GM19328 (cell line): Measurements from ENCODE around the gene MGAT5.
"Not testable (repeated sequence)": the region's sequence is repeated elsewhere in the genome, so short reads cannot be mapped to it uniquely, and the experiment has no call there.

Experiments used
- ATAC-seq: cut with Tn5 transposase; IDR thresholded peaks from one replicate; pipeline ENCODE4 v1.9.1; 2021; ENCODE audit warnings: mild to moderate bottlenecking, moderate library complexity; ENCODE audit not compliant: unreplicated experiment

The MGAT5 gene

GRCh38 chr2:134459706-134460406 is 206.0 kb downstream of the MGAT5 start:
- ATAC-seq: no peak

DNA sequence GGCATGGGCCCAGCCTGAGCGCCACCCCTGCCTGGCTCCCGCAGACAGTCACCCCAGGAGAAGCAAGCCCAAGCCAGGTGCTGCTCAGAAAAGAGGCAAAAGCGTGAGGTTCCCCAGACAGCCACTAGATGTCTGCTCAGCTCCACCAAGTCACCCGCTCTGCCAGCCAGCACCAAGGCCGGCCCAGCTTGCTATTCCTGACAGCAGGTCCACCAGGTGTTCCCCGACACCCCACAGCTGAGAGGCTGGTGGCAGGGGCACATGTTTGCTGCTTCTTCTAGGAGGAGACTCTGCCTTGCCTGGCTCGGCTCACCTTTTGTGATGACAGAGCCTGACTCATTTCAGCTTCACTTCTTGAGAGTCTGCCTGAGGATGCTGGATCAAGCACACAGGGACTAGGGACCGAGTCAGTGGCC is 206.7 kb downstream of the MGAT5 start:
- peak; percentile 83 for ATAC-seq

- no peak for ATAC-seq
Observed at GRCh38 chr2:134461511-134461910, 207.6 kb downstream of the MGAT5 start.

DNA sequence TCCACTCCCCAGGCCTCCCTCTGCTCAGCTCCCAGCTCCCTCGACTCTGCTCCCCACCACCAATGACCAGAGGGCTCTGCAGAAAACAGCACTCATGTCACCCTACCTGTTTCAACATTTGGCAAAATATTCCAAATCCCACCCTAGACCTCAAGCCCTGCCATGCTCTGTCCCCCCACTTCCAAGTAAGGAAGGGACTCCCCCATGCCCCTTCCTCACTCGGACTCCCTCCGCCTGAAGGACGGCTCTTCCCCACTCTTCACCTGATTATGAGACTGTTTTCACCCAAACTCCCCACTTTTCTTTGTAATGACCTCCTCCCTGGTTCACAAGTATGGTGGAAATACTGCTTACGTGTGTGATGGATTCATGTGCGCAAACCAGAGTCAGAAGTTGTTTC is 208.4 kb downstream of the MGAT5 start:
- no peak for ATAC-seq

DNA sequence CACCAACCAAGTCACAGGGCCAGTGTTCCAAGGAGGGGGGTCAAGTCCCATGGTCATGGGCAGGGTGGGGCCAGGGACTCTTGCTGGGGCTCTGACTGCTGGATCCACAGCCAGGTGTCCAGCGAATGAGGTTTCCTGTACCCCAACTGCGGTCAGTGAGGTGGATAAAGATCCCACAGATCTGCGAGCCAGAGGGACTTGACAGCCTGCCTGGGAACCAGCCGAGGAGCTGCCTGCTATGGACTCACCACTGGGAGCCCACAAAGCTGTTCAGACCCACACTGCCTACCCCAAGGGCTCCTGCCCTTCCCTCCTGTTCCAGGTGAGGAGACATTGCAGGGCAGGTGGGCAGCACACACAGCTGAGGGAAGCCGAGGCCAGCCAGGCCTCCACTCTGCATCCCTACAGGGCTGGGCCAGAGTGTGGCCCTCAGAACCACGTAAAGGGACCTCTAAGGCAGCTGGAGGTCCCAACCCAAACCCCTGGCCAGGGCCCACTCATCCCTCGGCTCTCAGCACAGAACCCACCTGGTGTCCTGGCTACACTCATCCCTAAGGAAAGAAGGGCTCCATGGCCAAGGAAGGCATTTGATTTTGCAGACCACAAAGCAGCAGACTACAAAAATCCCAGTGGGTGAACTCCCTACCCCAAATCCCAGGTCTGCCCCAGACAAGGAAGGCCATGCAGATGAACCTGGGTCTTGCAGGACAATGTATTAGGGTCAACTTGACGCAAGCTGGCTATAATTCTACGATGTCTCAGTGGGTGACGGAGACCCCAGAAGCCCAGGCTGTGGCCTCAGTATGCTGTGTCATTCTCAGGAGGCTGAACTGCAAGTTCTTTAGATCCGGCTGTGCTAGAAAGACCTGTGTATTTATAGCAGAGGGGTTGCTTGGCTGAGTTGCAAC is 209.2 kb downstream of the MGAT5 start:
- no peak for ATAC-seq

DNA sequence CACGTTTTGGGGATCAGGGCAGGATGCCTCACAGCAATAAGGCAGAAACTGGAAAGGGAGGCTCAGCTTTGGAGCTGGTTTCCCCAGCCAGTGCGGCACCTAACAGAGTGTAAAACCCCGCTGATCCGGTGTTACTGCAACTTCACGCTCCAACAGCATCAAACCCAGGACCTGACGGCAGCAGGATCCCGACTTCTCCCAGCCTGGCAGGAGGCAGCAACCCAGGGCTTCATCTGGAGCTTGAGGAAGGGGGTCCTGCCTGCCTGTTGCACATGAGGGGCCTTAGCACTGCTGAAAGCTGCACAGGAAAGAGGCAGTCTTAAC is 209.8 kb downstream of the MGAT5 start:
- ATAC-seq: no peak

GRCh38 chr2:134465228-134466105 is 211.6 kb downstream of the MGAT5 start:
- ATAC-seq: no peak

DNA sequence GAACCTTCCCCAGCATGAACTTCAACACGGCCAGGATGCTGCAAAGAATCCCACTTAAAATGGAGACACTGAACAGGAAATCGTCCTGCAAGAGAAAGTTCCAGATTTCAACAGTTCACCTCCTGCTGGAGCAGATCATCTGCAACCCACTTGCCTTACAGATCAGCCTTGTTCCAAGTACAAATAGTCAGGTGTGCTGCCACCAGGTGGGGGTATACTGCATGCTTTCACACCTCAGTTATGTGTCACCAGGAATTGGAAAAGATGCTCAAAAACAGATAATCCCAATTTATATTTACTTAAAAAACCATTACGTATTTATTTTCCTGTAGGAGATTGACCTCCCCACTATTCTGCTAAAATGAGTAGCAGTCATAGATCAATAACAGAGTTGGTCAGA is 212.3 kb downstream of the MGAT5 start:
- ATAC-seq: no peak

DNA sequence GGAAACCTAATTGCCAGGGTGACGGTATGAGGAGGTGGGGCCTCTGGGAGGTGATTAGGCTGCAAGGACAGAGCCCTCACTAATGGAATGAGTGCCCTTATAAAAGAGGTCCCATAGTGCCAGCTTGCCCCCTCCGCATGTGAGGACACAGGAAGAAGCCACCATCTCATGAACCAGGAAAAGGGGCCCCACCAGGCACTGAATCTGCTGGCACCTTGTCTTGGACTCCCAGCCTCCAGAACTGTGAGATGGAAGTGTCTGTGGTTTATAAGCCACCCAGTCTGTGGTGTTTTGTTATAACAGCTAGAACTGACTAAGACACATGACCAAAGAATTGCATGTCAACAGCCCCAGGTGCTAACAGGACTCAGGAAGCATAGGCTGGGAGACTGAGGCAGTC is 214.3 kb downstream of the MGAT5 start:
- ATAC-seq: no peak

GRCh38 chr2:134468776-134469175 is 214.9 kb downstream of the MGAT5 start:
- no peak for ATAC-seq

- no peak for ATAC-seq
Observed at GRCh38 chr2:134469516-134470115, 215.7 kb downstream of the MGAT5 start.

- no peak for ATAC-seq
Observed at GRCh38 chr2:134470561-134471168, 216.8 kb downstream of the MGAT5 start.

- not testable (repeated sequence) for ATAC-seq
Observed at GRCh38 chr2:134476982-134477381, 223.1 kb downstream of the MGAT5 start.

DNA sequence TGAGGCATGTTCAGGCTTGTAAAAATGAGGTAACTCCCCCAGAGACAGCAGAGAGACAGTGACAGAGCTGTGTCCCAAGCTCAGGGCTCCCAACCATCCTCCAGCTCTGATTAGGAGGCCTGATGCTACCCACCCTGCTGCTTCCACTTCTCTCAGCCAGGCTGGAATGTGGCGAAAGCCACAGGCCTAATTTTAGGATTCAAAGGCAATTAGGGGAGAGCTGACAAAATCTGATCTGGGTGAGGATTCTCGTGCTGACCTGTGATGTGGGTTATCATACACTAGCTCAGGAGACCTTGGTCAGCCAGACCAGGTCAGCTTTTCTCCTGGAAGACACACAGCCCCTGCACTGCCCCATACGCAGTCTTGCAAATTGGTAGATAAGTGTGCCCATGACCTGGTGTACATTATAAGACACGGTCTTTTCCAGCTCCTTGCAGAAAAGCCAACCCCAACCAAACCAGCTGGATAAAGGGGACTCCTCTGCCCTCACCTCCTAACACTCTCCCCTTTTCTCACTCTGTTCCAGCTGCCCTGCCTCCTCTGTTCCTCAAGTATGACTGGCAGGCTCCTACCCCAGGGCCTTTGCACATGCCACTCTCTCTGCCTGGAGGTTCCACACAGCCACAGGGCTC is 225.9 kb downstream of the MGAT5 start:
- ATAC-seq: no peak

GRCh38 chr2:134482131-134482723 is 228.4 kb downstream of the MGAT5 start:
- ATAC-seq: no peak

GRCh38 chr2:134482766-134483340 is 229.0 kb downstream of the MGAT5 start:
- no peak for ATAC-seq

DNA sequence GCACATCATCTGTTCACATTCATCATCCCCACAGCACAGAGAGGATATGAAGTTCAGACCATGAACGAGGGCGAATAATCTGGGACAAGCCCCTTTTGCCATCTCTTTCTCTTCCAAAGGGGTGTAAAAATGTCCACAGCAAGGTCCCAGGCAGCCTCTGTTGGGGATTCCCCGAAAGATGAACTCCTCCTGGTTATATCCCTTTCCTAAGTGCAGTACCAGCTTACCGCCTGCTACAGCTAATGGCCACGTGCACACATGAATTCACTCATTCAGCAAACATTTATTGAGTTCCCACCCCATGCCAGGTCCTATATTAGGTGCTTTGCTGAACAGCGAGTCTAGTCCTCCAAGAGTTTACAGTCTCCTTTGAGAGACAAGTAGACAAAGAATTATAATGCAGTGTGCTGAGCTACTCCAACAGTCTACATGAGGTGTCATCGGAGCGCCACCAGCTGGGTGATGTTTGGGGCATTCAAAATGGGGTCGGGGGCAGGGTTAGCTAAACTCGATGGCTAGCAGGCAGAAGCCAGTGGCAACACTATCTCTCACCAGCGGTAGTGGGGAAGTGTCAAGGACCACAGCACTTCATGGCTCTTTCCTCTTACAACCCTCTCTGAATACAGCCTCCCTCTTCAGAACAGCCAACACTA is 236.0 kb downstream of the MGAT5 start:
- ATAC-seq: no peak

GRCh38 chr2:134490559-134490958 is 236.7 kb downstream of the MGAT5 start:
- no peak for ATAC-seq

DNA sequence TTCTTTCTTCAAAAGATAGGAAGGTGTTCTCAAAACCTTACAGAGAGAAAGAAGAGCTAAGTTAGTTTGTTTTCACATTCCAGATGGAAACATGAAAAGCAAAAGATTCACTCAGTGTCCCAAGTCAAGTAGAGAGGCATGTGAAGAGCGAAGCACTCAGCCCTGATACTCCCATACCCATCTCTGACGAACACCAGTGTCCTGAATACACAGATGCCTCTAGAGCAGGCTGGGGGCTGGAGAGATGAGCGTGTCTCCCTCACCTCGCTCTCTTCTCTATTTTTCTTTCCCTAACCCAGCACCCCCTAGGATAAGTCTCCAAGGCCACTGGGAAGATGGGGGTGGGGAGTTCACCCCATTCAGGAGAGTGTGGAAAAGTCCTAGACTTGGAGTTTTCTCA is 237.2 kb downstream of the MGAT5 start:
- ATAC-seq: no peak
